Lung (tissue), 12 donors: ENCODE data around the gene PIAS1. TPM values are rescaled to one million over a fixed set of nuclear protein-coding genes. Genes with fewer than 3 reads are reported as not detected.
"Not testable (repeated sequence)": the region's sequence is repeated elsewhere in the genome, so short reads cannot be mapped to it uniquely, and the experiment has no call there.

ENCODE experiments used
- ATAC-seq: fragments of 200-7000 bp; cut with Tn5 transposase; one replicate; pipeline ENCODE4 v1.9.1; 2020; ENCODE audit warnings: moderate number of reproducible peaks; ENCODE audit not compliant: insufficient read depth, low FRiP score
- DNase-seq, 3 donors: peaks; one replicate each; pipeline ENCODE4 v3.0.0-alpha.2; 2013 to 2017
- H3K27ac ChIP-seq, 2 donors: one replicate each; pipeline ENCODE4 v1.5.1; 2013; ENCODE audit warnings: mild to moderate bottlenecking in 2 of 2, moderate library complexity in 2 of 2, control low read depth in 1 of 2, inconsistent platforms in 1 of 2, low read depth in 1 of 2, low read length in 1 of 2
- H3K27me3 ChIP-seq, 3 donors: one replicate each; pipeline ENCODE4 v1.5.1; 2013; ENCODE audit warnings: low read length in 2 of 3; ENCODE audit not compliant: control insufficient read depth in 3 of 3, insufficient read depth in 3 of 3
- H3K36me3 ChIP-seq, 4 donors: one replicate each; pipeline ENCODE4 v1.5.1; 2013; ENCODE audit warnings: low read length in 4 of 4, mild to moderate bottlenecking in 1 of 4, moderate library complexity in 1 of 4; ENCODE audit not compliant: control insufficient read depth in 4 of 4, insufficient read depth in 4 of 4
- H3K4me1 ChIP-seq, 5 donors: one replicate each; pipeline ENCODE4 v1.5.1; 2013; ENCODE audit warnings: low read length in 5 of 5, mild to moderate bottlenecking in 2 of 5, moderate library complexity in 1 of 5; ENCODE audit not compliant: control insufficient read depth in 5 of 5, insufficient read depth in 5 of 5
- H3K4me3 ChIP-seq: one replicate; pipeline ENCODE4 v1.5.1; 2013; ENCODE audit warnings: mild to moderate bottlenecking, control low read depth, moderate library complexity
- H3K9ac ChIP-seq, 2 donors: one replicate each; pipeline ENCODE4 v1.5.1; 2013; ENCODE audit warnings: low read length in 2 of 2, control low read depth in 1 of 2; ENCODE audit not compliant: insufficient read depth in 1 of 2
- H3K9me3 ChIP-seq, 4 donors: one replicate each; pipeline ENCODE4 v1.5.1; 2013; ENCODE audit warnings: low read length in 3 of 4, mild to moderate bottlenecking in 1 of 4, moderate library complexity in 1 of 4; ENCODE audit not compliant: control insufficient read depth in 4 of 4, insufficient read depth in 3 of 4
- CTCF ChIP-seq: IDR thresholded peaks from 2 replicates; pipeline ENCODE4 v1.5.1; 2012; ENCODE audit warnings: mild to moderate bottlenecking; ENCODE audit errors: control extremely low read depth, extremely low read depth
- WGBS, 2 donors: extraction: QIAGEN DNeasy Blood & Tissue Kit; methylation state at CpG; one replicate each; pipeline ENCODE4 v1.1.7; 2013; 5-methylcytosine and 5-hydroxymethylcytosine counted together
- polyA plus RNA-seq, 2 donors: library from polyadenylated mRNA; stranded (reverse); fragments of 200-250 nt; gene quantifications; one replicate each; pipeline ENCODE4 v1.2.1, GENCODE V29; 2013
- total RNA-seq, 2 donors: library from RNA; depleted of rRNA in 1 of 2; stranded (reverse); fragments of >200 nt in 1 of 2; gene quantifications; one replicate each; pipeline ENCODE4 v1.2.1, GENCODE V29; 2014 to 2021
- donor health status: control.
- donor health status: control.
- donor health status: Bipolar disorder and iron deficiency.
- donor health status: healthy.
- donor health status: DM: yes; HTN: yes; CAD: no.

Gene PIAS1
- total and polyA plus RNA-seq, 4 donors, result 14.6 to 157 (median 30.4) TPM

- Histone ChIP-seq H3K27me3 (no peaks in the 10 kb centered on the region), H3K9me3 (no peaks in the 10 kb centered on the region), H3K4me1 (peaks cover 0 to 19% (median 8%) of the 10 kb centered on the region in 5 donors), H3K27ac (no peak overlapping the region), H3K4me3 (no peak overlapping the region), H3K36me3 (peaks cover 0 to 3% (median 0%) of the 10 kb centered on the region in 4 donors), H3K9ac (no peak overlapping the region)
- TF ChIP-seq CTCF, result no peak
- 76 to 79% methylated on average over 16 of the region's 16 CpGs for WGBS, 2 donors
- DNase-seq, result no peak
- ATAC-seq, result no peak
Observed at GRCh38 chr15:68200016-68200861, 146.1 kb downstream of the PIAS1 start.

- DNase-seq (no peak), ATAC-seq (no peak)
- Histone ChIP-seq H3K36me3 (no peaks in the 10 kb centered on the region), H3K9ac (no peak overlapping the region), H3K27me3 (no peaks in the 10 kb centered on the region), H3K27ac (no peak overlapping the region), H3K4me3 (no peak overlapping the region), H3K4me1 (peaks cover 0 to 29% (median 9%) of the 10 kb centered on the region in 5 donors), H3K9me3 (no peaks in the 10 kb centered on the region)
- no peak for TF ChIP-seq CTCF
- 92 to 97% methylated on average over 7 of the region's 7 CpGs for WGBS, 2 donors
Observed at GRCh38 chr15:68201153-68201878, 147.2 kb downstream of the PIAS1 start.

- WGBS, 2 donors, result 53 to 59% methylated on average over 3 of the region's 3 CpGs
Observed at GRCh38 chr15:68201879-68202261, 147.8 kb downstream of the PIAS1 start.

GRCh38 chr15:68202994-68203393, 148.9 kb downstream of the PIAS1 start:
- ATAC-seq, H3K9me3 ChIP-seq, DNase-seq, H3K27me3 ChIP-seq, H3K36me3 ChIP-seq, H3K4me3 ChIP-seq, H3K9ac ChIP-seq, H3K27ac ChIP-seq: not testable (repeated sequence)
- WGBS, 2 donors, result 97% methylated on average over 7 of the region's 7 CpGs
- peaks cover 0 to 29% (median 9%) of the 10 kb centered on the region in 5 donors for H3K4me1 ChIP-seq

More at GRCh38 chr15:68201879-68202261, 147.8 kb downstream of the PIAS1 start:
- no peaks in the 10 kb centered on the region for H3K27me3 ChIP-seq
- TF ChIP-seq CTCF, result no peak
- H3K36me3 ChIP-seq, result no peaks in the 10 kb centered on the region
- no peaks in the 10 kb centered on the region for H3K9me3 ChIP-seq
- H3K4me3 ChIP-seq, result no peak overlapping the region
- no peak overlapping the region for H3K9ac ChIP-seq
- peaks cover 0 to 28% (median 9%) of the 10 kb centered on the region in 5 donors for H3K4me1 ChIP-seq
- no peak overlapping the region for H3K27ac ChIP-seq
- ATAC-seq (no peak), DNase-seq (no peak)
